ENCODE measurements around the gene TSHZ2.
"Not testable (repeated sequence)": the region's sequence is repeated elsewhere in the genome, so short reads cannot be mapped to it uniquely, and the experiment has no call there.

Gene TSHZ2

DNA sequence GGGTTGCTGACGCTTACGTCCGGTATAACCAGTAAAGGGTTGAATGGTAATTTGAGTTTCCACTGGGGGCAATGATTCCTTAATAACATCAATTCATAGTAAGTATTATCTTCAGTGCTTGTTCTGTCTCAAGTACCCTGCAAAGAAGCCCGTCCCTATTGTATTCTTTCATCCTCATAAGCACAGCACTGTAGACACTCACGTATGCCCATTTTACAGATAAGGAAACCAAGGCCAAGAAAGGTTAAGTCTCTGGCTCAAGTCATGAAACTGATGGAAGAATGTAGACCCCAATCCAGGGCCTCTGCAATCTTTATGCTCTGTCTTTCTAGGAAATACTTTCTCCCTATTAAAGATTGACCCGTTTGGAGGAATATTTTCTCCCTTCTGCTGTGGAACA, 370.3 kb downstream of the TSHZ2 start:
- DNase-seq (ENCODE audit: low read depth in 3 of 3) = no peak

- DNase-seq (ENCODE audit: low read depth in 3 of 3) = no peak
Measured at GRCh38 chr20:53343448-53343847, 371.3 kb downstream of the TSHZ2 start.

- DNase-seq (ENCODE audit: low read depth in 3 of 3) = no peak
Measured at GRCh38 chr20:53344891-53345290, 372.7 kb downstream of the TSHZ2 start.

DNA sequence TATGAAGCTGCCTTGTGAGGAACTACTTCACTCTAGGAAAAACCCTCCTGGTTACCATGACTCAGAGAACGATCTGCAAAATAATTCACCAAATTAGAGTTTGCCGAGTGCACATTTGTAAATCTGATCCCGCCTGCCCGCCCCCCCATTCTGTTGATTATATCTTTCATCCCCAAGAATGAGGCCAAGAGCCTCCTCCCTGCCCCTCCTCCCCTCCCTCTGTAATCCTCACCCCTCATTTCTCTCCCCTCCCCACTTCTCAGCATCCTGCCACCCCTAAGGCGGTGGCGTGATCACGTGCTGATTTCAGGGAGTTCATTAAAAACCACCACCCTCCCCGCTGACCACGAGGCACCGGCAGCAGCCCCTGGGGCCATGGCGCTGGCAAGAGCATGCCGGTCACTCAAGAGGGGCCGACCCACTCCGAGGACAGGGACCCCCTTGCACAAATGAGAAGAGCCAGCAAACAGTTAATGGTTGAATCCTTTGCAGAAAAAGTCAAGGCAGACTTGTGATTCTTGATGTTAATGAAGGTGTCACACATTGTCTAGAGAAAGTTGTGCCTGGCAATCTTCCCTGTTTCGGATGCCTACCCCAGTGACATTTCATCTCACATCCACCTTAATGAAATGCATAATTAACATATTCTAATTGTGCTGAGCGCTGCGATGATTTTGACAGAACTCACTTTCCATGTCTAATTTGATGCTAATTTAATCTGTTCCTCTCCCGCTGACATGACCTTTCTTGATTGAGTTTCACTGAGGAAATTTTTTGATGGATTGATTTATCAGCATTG, 373.6 kb downstream of the TSHZ2 start:
- no peak for DNase-seq (ENCODE audit: low read depth in 3 of 3)

DNA sequence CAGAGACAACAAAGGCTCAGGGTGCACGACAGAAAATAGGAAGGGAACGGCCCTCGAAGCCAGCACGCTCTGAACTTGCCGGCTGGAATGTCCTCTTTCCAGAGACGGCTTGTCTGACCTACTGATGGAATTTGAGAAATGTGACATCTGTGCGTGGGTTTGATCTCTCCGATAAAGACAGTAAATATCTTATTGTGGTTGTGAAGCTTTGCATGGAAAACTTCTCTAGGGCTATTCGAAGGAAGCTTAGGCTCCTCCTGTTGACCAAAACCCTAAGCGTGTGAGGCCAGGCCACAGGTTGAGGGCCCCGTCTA, 374.1 kb downstream of the TSHZ2 start:
- DNase-seq (ENCODE audit: low read depth in 3 of 3) = no peak

DNA sequence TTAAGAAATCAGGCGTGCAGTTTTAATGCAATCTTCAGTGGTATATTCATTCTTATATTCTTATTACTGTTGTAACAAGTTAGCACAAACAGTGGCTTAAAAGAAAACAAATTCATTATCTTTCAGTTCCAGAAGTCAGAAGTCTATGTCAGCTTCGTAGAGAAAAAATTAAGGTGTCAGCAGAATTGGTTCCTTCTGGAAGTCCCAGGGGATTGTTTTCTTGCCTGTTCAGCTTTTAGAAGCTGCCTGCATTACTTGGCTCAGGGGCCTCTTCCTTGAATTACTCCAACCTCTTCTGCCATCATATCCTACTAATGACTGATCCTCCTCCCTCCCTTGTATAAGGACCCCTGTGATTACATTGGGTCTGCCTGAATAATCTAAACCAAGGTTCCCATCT, 377.6 kb downstream of the TSHZ2 start:
- DNase-seq (ENCODE audit: low read depth in 3 of 3) = no peak

DNA sequence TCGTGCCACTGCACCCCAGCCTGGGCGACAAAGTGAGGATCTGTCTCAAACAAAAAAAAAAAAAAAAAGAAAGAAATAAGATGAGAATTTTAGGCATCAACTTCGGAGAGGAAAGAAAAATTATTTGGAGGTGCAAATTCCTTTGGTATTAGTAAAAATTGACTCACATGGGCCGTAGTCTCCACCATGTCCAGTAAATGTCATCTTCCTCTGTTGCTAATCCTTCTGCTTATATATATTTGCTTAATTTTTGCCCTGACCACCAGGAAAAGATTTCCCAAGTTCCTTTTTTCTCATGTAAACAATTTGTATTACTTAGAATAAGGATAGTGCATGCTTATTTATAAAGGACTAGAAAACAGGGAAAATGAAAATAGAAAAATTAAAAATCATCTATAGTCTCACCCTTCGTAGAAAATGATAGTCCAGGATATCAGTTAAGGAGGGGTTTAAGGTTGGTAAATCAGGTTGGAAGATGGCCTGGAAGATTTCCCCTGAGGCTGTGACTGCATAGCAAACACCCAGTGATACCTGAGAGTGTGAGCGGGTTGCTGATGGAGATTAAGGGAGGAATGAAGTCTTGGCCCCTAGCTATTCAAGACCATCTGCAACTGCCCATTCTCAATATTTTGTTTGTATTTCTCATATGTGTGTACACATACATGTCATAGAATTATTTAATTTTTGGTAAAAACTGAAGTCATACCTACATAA, 380.7 kb downstream of the TSHZ2 start:
- DNase-seq (ENCODE audit: low read depth in 3 of 3) = no peak

DNA sequence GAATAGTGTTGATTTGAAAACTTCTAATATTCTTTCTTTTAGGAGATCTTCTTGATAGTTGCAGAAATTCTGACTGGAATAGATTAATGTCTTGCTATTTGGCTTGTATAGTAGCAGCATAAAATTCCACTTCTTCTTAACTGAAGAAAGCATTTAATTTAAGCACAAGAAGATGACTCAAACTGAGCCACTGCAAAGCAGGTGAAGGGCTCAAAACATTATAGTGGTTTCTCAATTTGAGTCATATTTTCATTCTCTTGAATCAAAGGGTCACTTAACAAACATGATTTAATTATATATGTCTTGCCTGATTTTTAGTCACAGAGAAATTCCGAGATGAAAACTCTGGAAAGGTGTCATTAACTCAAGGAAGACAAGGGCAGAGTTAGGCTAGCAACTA, 382.2 kb downstream of the TSHZ2 start:
- DNase-seq (ENCODE audit: low read depth in 3 of 3) = no peak

DNA sequence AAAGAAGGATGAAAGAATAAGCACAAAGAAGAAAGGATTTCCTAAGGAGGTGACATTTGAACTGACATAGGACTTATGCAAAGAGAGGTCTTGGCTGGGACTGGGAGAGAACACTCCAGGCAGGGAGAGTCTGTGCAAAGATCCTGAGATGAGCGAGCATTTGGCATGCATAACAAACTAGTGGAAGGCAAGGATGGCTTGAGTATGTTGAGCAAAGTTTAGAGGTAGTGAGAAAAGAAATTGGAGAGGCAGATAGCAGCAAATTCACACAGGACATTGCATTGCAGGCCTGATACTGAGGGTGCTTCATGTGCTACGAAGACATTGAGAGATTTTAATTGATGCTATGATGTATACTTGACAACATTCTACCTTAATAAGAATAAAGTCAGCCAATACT, 383.6 kb downstream of the TSHZ2 start:
- no peak for DNase-seq (ENCODE audit: low read depth in 3 of 3)

DNA sequence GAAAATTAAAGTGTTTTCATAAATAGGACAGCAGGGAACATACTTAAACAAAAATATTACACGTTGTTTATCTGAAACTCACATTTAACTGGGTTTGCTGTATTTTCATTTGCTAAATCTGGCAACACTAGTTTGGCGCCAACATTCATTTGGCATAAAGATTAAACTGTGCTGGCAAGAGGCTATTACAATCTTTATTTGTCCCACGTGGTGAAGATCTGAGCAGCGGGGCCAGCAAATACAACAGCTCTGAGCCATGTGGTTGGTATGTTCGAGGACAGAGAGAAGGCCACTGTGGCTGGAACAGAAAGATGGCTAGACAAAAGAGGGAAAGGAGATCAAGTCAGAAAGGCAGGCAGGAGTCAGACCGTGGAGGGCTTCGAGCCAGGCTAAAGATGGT, 387.3 kb downstream of the TSHZ2 start:
- no peak for DNase-seq (ENCODE audit: low read depth in 3 of 3)

DNA sequence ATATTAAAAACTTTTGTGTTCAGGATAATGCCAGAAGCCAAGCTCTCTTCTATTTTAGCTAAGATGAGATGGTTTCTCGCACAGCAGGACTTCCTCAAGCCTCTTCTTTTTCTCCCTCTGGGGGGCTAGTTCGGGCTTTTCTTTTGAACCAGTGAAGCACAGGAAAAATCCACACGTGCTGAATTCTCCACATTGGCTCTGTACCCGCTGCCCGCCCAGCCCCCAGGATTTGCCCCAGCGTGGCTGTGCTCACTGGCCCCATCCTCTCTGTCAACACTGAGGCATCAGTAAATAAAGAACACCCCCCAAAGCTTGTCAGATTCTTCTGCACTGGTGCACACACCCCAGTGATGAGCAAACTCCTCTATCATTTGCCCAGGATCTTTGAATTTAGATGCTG, 388.7 kb downstream of the TSHZ2 start:
- DNase-seq (ENCODE audit: low read depth in 3 of 3) = no peak

DNA sequence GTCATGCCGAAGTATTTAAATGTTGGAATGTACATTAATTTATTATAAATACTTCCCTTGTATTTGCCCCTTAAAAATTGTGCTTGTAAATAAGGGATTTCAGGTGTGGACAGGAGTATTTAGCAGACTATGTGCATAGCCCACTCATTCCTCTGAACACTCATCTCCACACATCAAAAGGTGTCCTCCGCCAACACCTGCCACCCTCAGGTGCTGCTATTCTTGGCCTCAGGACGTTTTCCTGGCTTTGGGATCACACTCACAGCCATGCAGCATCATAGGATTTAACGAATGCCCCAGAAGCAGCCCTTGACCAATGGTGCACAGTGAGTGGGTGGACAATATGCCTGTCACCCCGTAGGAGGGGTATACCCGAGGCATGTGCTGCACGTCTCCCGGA, 390.6 kb downstream of the TSHZ2 start:
- no peak for DNase-seq (ENCODE audit: low read depth in 3 of 3)

- DNase-seq (ENCODE audit: low read depth in 3 of 3) = no peak
Measured at GRCh38 chr20:53364646-53365045, 392.5 kb downstream of the TSHZ2 start.

DNA sequence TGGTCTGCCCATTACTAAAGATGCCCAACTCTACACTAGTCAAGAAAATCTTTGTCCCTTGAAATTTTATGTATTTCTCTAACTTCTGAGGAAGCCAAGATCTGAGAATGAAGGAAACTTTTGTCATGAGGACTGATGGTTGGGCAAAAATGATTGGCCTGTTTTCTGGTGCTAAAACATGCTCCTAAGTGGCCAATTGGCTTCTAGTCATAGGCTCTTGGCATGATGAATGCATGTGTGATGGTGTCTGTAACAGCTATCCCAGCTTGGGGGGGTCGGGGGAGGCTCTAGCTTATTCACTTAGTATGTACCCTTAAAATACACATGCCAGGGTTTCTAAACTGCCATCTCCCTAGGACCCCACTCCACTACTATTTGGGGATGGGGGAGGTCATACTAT, 392.9 kb downstream of the TSHZ2 start:
- DNase-seq (ENCODE audit: low read depth in 3 of 3) = no peak

- DNase-seq (ENCODE audit: low read depth in 3 of 3) = no peak
Measured at GRCh38 chr20:53365539-53366075, 393.4 kb downstream of the TSHZ2 start.

DNA sequence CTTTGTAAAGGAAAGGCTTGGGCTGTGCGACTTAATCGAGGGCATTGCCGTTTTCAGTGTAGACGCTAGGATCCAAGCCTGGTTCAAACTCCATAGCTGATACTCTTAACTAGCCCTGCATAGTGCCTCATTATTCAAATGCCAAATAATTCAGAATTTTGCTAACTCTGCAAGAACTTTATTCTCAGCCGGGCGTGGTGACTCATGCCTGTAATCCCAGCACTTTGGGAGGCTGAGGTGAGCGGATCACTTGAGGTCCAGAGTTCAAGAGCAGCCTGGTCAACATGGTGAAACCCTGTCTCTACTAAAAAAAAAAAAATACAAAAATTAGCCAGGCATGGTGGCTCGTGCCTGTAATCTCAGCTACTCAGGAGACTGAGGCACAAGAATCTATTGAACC, 394.8 kb downstream of the TSHZ2 start:
- not testable (repeated sequence) for DNase-seq (ENCODE audit: low read depth in 3 of 3)

- DNase-seq (ENCODE audit: low read depth in 3 of 3) = no peak
Measured at GRCh38 chr20:53369871-53370270, 397.7 kb downstream of the TSHZ2 start.

DNA sequence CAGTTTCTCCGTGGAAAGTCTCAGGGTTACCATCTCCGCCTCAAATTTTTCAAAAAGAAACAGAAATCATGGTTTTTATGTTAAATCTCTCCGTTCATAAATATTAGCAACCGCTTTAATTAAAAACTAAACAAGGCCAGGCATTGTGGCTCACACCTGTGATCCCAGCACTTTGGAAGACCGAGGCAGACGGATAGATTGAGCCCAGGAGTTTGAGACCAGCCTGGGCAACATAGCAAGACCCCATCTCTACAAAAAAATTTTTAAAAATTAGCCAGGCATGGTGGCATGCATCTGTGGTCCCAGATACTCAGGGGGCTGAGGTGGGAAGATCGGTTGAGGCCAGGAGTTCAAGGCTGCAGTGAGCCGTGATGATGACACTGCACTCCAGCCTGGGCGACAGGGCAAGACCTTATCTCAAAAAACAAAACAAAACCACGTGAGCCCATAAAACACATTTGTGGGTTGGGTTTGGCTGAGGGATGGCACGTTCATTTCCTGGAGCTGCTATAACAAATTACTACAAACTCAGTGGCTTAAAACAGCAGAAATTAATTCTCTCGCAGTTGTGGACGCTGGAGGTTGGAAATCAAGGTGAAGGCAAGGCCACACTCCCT, 398.3 kb downstream of the TSHZ2 start:
- no peak for DNase-seq (ENCODE audit: low read depth in 3 of 3)

DNA sequence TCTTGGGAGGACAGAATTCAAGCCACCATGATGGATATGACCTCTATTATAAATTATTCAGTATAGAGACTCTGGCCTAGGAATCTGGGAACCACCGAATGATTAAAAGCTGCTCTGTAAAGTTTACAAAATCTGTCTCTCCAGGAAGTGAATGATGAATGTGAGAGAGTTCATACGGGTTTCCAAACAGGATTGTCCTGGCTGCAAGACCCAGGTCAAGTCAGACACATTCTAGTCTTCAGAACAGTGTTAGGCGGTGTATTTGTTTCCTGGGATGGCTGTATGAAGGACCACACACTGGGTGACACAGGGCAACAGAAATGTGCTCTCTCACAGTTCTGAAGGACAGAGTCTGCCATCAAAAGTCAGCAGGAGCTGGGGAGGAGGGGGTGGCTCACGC, 399.1 kb downstream of the TSHZ2 start:
- DNase-seq (ENCODE audit: low read depth in 3 of 3) = no peak

GRCh38 chr20:53376021-53376420, 403.9 kb downstream of the TSHZ2 start:
- DNase-seq (ENCODE audit: low read depth in 3 of 3) = no peak

DNA sequence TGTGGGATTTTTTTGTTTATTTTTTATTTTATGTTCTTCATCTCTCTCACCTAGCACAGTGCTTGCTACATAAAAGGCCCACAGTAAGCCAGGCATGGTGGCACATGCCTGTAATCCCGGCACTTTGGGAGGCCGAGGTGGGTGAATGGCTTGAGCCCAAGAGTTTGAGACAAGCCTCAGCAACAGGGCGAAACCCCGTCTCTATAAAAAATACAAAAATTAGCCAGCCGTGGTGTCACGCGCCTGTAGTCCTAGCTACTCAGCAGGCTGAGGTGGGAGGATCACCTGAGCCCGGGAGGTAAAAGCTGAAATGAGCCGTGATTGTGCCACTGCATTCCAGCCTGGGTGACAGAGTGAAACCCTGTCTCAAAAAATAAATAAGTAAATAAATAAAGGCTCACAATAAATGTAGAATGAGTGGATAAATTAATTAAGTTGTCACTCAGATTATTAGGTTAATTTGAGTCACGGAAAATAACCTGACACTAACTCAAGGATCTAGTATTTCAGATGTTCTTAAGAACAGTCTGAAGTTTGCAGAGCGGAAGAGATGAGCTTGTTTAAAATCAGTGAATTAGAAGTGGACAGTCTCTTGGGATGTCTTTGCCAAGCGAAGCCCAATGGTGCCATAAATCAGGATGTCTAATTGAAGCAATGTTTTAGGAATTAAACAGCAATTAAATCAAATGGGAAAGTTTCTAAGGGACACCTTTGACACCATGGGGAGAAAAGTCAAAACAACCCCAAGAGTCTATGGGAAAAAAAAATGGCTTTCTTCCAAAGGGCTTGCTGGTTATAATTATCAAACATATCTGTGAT, 407.1 kb downstream of the TSHZ2 start:
- DNase-seq (ENCODE audit: low read depth in 3 of 3) = no peak

- DNase-seq (ENCODE audit: low read depth in 3 of 3) = no peak
Measured at GRCh38 chr20:53379833-53380120, 407.6 kb downstream of the TSHZ2 start.
